HG02943 (cell line): ENCODE results near the gene HAO2.
A peak's percentile ranks its signal among the peaks of the same experiment; 100 is the strongest.
"Not testable (repeated sequence)": the region's sequence is repeated elsewhere in the genome, so short reads cannot be mapped to it uniquely, and the experiment has no call there.

Experiments used
- ATAC-seq: cut with Tn5 transposase; IDR thresholded peaks from one replicate; pipeline ENCODE4 v1.9.1; 2021; ENCODE audit warnings: mild to moderate bottlenecking, low read depth, moderate library complexity; ENCODE audit not compliant: unreplicated experiment

Gene HAO2

GRCh38 chr1:119368554-119368953, at the start of gene HAO2:
Gene HAO2, plus strand, starts transcription at chr1:119368785. Its CDS starts 12,301 bp downstream, at chr1:119381086.
- no peak for ATAC-seq

- no peak for ATAC-seq
Observed at GRCh38 chr1:119320100-119320499, 48.5 kb upstream of the HAO2 start.

GRCh38 chr1:119321666-119322419, 46.7 kb upstream of the HAO2 start:
- no peak for ATAC-seq

DNA sequence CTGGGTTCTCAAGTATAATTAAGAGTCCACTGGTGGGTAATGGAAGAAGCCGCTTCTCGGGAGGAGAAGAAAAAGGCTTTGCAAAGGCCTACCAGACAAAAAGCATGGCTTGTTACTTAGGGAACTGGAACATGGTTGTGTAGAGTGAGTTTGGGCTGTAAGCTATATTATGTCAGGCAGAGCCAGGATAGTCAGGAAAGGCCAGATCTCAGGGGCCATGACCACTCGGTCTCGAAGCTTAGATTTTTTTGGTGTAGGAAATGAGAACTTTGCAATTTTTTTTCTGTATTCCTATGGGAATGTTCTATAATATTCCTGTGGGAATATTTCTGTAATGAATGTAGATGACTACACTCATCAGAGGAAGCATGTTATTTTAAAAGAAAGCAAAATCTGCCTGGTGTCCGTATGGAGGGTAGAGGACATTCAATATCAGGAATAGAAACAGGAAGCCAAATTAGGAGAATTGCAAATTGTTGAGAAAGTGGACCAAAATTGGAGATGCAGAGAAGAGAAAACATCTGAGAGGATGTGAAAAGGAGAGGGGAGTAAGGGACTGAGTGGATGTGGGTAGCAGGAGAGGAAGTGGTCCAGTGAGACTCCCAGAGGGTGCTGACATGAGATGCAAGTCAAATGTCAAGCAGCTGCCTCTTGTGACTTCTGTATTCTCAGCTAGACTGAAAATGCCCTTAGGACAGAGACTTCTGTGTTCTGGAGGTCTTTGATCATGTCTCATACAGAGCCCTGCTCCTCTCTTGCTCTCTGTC, 45.2 kb upstream of the HAO2 start:
- peak; percentile 78 for ATAC-seq

DNA sequence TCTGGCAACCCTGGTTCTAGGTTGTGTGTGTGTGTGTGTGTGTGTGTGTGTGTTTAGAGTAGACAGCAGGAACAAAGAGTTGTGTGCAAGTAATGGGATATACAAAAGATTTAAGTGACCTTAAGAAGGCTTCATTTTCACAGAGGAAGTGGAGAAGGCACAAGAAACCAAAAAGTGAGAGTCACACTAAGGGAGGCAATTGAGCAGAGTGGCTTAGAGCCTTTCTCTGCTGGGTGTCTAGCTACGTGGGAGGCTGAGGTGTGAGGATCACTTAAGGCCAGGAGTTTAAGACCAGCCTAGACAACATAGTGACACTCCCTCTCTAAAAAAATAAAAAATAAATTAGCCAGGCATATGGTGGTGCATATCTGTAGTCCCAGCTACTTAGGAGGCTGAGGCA, 44.4 kb upstream of the HAO2 start:
- ATAC-seq = no peak

GRCh38 chr1:119326251-119326650, 42.3 kb upstream of the HAO2 start:
- no peak for ATAC-seq

GRCh38 chr1:119327094-119327449, 41.5 kb upstream of the HAO2 start:
- ATAC-seq = no peak

DNA sequence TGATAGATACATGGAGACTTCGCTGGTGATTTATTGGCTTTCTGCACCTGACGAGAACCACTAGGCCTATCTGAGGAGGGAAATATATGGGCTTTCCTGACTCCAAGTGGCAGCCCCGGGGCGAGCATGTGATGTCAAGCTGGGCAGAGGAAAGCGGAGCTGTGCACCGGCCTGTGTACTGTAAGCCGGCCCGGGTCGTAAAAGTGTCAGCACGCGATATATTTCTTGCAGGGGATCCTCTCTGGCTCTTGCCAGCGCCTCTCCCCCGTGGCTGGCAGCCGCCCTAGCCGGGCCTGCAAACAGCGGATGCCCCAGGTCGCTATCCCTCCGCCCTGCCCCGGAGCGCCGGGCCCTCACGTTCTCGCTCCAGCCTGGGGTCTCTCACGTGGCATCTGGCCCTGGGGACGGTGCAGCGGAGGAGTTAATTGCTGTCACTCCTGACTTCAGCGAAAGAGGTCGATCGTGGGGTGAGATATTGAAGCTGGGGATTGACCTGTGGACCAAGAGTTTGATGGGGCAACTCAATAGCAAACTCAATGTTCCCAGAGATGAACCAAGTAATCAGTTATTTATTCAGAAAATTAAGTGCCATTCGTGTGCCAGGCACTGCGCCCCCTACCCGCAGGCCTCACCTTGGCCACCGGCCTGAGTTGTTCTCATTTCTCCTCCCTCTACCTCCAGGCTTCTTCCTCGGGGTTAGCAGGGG, 41.0 kb upstream of the HAO2 start:
- no peak for ATAC-seq

GRCh38 chr1:119329541-119330461, 38.8 kb upstream of the HAO2 start:
- no peak for ATAC-seq

- ATAC-seq = no peak
Observed at GRCh38 chr1:119330466-119331189, 38.0 kb upstream of the HAO2 start.

DNA sequence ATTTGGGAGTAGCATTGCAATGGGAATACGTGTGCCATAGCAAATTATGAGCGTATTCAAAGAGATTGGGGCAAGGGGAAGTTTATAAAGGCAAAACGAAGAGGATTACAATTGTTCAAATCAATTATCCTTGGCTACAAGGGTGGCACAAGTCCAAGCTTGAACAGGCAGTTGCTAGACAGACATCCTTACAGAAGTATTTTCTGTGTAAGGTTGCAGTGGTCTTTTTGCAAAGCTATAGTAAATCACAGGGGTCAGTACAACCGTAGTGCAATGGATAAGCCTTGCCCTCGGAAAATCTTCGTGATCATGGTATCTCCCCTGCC, 37.4 kb upstream of the HAO2 start:
- ATAC-seq = no peak

DNA sequence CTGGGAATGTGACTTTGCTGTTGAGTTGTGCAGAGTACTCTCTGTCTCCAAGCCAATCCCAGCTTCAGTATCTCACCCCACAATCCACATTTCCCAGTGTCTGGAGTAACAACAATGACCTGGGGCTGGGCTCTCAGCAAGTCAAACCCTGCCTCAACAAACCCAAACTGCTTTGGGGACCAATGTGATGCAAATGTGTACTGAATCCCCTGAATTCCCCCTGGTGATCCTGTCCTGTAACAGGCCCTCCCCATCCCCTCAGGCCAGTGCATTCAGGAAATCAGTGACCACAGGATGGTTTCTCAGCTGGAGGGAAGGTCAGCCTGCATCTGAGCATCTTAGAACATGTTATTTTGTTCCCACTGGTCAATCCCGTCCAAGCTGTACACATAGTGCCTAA, 36.7 kb upstream of the HAO2 start:
- ATAC-seq = no peak

DNA sequence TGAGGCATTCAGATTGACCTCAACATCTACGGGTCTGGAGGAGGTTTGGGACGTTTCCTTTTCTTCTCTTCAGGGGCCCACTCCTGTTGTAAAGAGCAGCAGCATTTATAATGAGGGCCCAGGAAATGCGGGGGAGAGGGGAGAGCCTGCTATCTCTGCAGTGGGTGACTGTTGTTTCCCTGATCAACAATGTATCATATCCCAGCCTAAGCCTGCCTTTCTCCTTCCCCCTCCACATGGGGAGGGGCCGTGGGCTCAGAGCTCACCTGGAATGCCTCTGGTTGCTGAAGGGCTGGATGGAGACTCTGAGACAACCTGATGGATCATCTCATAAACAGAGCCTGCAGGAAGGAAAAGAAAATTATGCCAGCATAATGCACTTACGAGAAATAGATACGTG, 36.0 kb upstream of the HAO2 start:
- ATAC-seq = no peak

DNA sequence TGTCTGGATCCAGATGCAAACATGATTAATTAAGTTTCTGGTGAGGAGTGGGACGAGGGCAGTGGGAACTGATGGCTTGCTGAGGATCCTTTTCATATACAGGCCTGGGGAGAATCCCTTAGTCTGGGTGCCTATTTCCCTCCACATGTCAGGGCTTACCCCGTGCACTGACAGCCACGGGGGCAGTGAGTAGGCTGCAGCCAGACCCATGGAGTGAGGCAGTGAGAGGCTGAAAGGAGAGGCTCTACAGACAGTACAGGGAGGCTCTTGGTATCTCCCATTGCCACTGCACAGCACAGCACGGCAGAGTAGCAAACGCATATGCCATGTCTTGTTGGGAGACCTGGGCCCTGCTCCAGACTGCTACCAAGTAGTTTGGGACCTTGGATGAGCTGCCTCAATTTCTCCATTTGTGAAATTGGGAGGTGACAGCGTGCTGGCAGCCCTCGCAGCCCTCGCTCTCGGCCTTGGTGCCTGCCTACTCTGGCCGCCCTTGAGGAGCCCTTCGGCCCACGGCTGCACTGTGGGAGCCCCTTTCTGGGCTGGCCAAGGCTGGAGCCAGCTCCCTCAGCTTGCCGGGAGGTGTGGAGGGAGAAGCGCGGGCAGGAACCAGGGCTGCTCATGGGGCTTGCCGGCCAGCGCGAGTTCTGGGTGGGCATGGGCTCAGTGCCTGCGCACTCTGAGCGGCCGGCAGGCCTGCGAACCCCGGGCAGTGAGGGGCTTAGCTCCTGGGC, 35.3 kb upstream of the HAO2 start:
- no peak for ATAC-seq

DNA sequence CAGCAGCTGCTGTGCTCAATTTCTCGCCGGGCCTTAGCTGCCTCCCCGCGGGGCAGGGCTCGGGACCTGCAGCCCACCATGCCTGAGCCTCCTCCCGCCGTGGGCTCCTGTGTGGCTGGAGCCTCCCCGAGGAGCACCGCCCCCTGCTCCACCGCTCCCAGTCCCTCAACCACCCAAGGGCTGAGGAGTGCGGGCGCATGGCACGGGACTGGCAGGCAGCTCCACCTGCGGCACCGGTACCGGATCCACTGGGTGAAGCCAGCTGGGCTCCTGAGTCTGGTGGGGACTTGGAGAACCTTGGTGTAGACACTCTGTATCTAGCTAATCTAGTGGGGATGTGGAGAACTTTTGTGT, 34.7 kb upstream of the HAO2 start:
- ATAC-seq = not testable (repeated sequence)

- no peak for ATAC-seq
Observed at GRCh38 chr1:119336848-119337247, 31.7 kb upstream of the HAO2 start.

DNA sequence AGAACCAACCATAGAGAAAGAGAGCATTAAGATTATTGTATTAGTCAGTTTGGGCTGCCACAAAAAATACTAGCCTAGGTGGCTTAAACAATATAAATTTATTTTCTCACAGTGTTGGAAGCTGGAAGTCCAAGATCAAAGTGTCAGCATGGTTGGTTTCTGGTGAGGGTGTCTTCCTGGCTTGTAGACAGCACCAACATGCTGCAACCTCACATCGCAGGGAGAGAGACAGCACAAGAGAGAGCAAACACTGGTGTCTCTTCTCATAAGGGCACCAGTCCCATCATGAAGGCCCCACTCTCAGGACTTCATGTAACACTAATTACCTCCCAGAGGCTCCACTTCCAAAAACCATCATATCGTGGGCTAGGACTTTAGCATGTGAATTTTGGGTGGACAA, 30.6 kb upstream of the HAO2 start:
- no peak for ATAC-seq

DNA sequence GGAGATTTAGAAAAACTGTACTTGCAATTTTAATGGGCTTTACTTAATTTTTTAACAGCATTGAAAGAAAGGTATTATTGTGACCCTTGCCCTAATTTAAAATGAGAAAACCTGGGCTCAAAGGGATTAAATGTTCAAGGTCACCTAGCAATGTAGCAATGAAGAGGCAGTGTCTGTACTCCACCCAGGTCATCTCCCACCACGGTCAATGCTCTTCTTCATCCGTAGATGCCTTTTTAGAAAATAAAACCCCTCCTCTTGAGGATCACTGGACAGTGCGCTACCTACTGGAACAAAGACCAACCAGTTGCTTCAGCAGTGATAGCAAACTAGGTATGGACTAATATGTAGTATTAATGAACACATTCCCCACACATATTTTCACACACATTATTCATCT, 29.8 kb upstream of the HAO2 start:
- no peak for ATAC-seq

GRCh38 chr1:119340861-119341261, 27.7 kb upstream of the HAO2 start:
- ATAC-seq = no peak
